PFSK-1 (cell line): ENCODE data around the gene CMBL.

ENCODE experiments used
- FOXP2 ChIP-seq: optimal IDR thresholded peaks from 2 replicates; pipeline ENCODE3; 2011; ENCODE audit warnings: borderline replicate concordance, control low read depth, inconsistent platforms; ENCODE audit not compliant: insufficient read depth; ENCODE audit errors: extremely low read length, extremely low read depth
- POLR2AphosphoS5 ChIP-seq: IDR thresholded peaks from 2 replicates; pipeline ENCODE4 v1.6.1; 2012; ENCODE audit warnings: low read depth, mild to moderate bottlenecking, control low read depth, low read length, moderate library complexity
- SIN3A ChIP-seq: IDR thresholded peaks from 2 replicates; pipeline ENCODE4 v1.6.1; 2012; ENCODE audit warnings: mild to moderate bottlenecking, low read length, moderate library complexity, borderline replicate concordance; ENCODE audit not compliant: insufficient read depth
- TAF1 ChIP-seq: IDR thresholded peaks from 2 replicates; pipeline ENCODE4 v1.6.1; 2012; ENCODE audit warnings: low read length, control low read depth, borderline replicate concordance; ENCODE audit not compliant: insufficient read depth
- TF ChIP-seq, protein P1 (sequence below), 2 experiments: IDR thresholded peaks; 2 replicates each; pipeline versions ENCODE4 v1.6.1 to v1.8.0; 2011 to 2012; ENCODE audit warnings: low read depth in 2 of 2, low read length in 2 of 2, control low read depth in 1 of 2, inconsistent platforms in 1 of 2, mild to moderate bottlenecking in 1 of 2, moderate library complexity in 1 of 2; ENCODE audit not compliant: insufficient read depth in 1 of 2

Gene CMBL

DNA sequence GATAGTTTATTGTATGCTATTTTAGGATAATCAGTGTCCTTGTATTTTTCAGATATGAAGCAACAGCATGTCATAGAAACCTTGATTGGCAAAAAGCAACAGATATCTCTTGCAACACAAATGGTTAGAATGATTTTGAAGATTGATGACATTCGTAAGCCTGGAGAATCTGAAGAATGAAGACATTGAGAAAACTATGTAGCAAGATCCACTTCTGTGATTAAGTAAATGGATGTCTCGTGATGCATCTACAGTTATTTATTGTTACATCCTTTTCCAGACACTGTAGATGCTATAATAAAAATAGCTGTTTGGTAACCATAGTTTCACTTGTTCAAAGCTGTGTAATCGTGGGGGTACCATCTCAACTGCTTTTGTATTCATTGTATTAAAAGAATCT, 43.1 kb downstream of the CMBL start:
- TF ChIP-seq SIN3A (no peak), TAF1 (no peak)

DNA sequence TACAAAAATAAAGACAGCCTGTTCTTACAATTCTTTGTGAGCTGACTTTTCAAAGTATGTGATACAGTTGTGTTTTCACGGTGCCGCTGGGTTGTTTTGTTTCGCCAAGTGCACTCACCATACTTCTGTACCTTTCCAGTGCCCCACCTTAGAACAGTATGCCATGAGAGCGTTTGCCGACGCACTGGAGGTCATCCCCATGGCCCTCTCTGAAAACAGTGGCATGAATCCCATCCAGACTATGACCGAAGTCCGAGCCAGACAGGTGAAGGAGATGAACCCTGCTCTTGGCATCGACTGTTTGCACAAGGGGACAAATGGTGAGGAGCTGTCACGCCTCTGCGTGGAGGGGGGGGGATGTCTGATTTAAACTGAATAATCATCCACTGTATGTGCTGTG, 44.7 kb downstream of the CMBL start:
- TF ChIP-seq, protein P1, sequence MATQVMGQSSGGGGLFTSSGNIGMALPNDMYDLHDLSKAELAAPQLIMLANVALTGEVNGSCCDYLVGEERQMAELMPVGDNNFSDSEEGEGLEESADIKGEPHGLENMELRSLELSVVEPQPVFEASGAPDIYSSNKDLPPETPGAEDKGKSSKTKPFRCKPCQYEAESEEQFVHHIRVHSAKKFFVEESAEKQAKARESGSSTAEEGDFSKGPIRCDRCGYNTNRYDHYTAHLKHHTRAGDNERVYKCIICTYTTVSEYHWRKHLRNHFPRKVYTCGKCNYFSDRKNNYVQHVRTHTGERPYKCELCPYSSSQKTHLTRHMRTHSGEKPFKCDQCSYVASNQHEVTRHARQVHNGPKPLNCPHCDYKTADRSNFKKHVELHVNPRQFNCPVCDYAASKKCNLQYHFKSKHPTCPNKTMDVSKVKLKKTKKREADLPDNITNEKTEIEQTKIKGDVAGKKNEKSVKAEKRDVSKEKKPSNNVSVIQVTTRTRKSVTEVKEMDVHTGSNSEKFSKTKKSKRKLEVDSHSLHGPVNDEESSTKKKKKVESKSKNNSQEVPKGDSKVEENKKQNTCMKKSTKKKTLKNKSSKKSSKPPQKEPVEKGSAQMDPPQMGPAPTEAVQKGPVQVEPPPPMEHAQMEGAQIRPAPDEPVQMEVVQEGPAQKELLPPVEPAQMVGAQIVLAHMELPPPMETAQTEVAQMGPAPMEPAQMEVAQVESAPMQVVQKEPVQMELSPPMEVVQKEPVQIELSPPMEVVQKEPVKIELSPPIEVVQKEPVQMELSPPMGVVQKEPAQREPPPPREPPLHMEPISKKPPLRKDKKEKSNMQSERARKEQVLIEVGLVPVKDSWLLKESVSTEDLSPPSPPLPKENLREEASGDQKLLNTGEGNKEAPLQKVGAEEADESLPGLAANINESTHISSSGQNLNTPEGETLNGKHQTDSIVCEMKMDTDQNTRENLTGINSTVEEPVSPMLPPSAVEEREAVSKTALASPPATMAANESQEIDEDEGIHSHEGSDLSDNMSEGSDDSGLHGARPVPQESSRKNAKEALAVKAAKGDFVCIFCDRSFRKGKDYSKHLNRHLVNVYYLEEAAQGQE (IDR thresholded peaks at IDR 0.05; ENCODE audit: insufficient read depth in 1 of 2, low read depth in 2 of 2, low read length in 2 of 2), result no peak
- TF ChIP-seq FOXP2, result no peak
- TF ChIP-seq POLR2AphosphoS5, result no peak
- no peak for TF ChIP-seq SIN3A

DNA sequence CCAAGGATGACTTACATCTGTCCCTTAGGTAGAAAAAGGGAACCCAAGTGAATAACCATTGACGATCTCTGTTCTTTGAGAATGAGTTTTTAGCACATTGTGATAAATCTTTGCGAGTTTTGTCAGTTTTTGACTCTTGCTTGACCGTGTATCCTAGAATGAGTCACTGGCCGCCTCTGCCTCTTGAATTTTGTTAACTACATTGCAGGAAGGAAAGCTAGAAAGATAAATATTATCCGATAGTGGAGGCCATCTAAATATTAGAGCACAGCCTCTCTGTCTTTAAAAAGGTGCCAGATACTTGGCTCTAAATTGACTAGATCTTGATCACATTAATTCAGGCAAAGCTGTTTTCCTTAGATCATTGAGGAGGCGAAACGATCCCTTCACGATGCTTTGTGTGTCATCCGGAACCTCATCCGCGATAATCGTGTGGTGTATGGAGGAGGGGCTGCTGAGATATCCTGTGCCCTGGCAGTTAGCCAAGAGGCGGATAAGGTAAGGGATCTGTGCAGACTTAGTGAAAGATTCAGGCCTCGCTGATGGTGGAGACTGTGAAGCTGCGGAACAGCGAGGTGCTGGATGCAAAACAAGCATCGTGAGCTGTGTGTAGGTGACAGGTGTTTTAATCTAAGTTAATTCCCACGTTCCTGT, 45.5 kb downstream of the CMBL start:
- TF ChIP-seq FOXP2 (no peak), TAF1 (no peak), SIN3A (no peak), POLR2AphosphoS5 (no peak; the same call in 1 of the 2 replicates)
- TF ChIP-seq, protein P1 (IDR thresholded peaks at IDR 0.05; ENCODE audit: insufficient read depth in 1 of 2, low read depth in 2 of 2, low read length in 2 of 2), result no peak

DNA sequence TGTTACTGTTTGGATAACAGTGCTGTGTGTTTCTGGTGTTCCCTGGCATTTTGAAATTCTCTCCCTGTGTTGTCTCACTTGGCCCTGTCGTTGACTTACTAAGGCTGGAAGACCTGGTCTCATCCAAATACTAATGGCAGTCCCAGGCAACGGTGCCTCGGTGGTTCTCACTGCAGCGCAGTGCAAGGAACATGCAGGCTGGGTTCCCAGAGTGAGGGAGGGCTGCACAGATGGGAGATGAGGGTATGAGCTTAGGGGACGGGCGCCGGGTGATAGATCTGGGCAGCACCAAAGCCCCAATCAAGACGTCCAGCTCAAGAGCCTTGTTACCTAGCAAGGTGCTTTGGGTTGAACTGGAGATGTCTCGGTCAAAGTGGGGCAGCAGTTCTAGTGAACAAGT, 46.6 kb downstream of the CMBL start:
- no peak for TF ChIP-seq TAF1

DNA sequence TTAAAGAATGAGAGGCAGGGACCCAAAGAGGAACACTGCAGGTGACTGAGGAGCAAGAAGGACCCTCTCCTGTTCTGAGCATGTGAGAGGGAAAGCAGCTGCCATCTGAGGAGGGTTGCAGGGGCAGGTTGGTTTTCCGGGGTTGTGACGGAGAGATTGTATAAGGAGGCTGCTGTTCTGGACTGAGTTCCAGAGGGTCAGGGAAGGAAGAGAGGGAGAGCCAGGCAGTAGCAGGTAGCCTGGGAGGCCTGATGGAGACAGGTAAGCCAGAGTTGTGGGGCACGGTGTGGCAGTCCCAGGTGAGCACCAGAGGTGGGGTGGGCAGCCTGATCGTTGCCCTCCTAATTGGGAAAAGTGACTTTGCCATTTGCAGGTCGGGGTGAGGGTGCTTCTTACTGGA, 47.8 kb downstream of the CMBL start:
- TF ChIP-seq TAF1 (no peak), POLR2AphosphoS5 (no peak), FOXP2 (no peak), SIN3A (no peak)
- TF ChIP-seq, protein P1 (IDR thresholded peaks at IDR 0.05; ENCODE audit: insufficient read depth in 1 of 2, low read depth in 2 of 2, low read length in 2 of 2), result no peak

DNA sequence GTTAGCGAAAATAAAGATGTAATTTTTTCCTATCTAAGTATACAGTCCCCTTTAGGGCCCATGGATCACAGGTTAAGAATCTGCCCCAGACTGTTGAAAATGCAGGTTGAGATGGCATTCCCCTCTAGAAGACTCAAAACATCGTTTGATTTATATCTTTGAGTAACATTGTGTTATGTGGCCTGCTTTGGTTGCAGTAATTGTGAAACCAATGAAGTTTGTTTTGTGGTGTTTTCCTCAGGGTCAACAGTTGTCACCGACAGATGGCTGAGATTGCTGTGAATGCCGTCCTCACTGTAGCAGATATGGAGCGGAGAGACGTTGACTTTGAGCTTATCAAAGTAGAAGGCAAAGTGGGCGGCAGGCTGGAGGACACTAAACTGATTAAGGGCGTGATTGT, 49.8 kb downstream of the CMBL start:
- TF ChIP-seq, protein P1 (IDR thresholded peaks at IDR 0.05; ENCODE audit: insufficient read depth in 1 of 2, low read depth in 2 of 2, low read length in 2 of 2), result no peak
- TF ChIP-seq SIN3A (no peak), TAF1 (no peak), POLR2AphosphoS5 (no peak), FOXP2 (no peak)
